Measurements from ENCODE around the gene ZWILCH.
A peak's percentile ranks its signal among the peaks of the same experiment; 100 is the strongest.
"Not testable (repeated sequence)": the region's sequence is repeated elsewhere in the genome, so short reads cannot be mapped to it uniquely, and the experiment has no call there.

The ZWILCH gene

GRCh38 chr15:66504563-66505429, at the start of gene ZWILCH, which contains the start of gene RPL4:
Gene ZWILCH, plus strand, starts transcription at chr15:66505326. Its CDS starts 13 bp downstream, at chr15:66505339.
Gene RPL4, minus strand, starts transcription at chr15:66504855. Its CDS starts 65 bp downstream, at chr15:66504790.
- peak; percentile 86 to 90 for DNase-seq

- no peak for DNase-seq
Measured at GRCh38 chr15:66456211-66456610, 48.9 kb upstream of the ZWILCH start.

GRCh38 chr15:66459818-66460615, 45.1 kb upstream of the ZWILCH start:
- DNase-seq: no peak

- DNase-seq: not testable (repeated sequence)
Measured at GRCh38 chr15:66461294-66461693, 43.8 kb upstream of the ZWILCH start.

- DNase-seq: no peak
Measured at GRCh38 chr15:66461917-66462316, 43.2 kb upstream of the ZWILCH start.

GRCh38 chr15:66462627-66463026, 42.5 kb upstream of the ZWILCH start:
- no peak for DNase-seq

- not testable (repeated sequence) for DNase-seq
Measured at GRCh38 chr15:66465294-66465693, 39.8 kb upstream of the ZWILCH start.

- not testable (repeated sequence) for DNase-seq
Measured at GRCh38 chr15:66467162-66468040, 37.7 kb upstream of the ZWILCH start.

- DNase-seq: not testable (repeated sequence)
Measured at GRCh38 chr15:66470825-66471224, 34.3 kb upstream of the ZWILCH start.

GRCh38 chr15:66472176-66472999, 32.7 kb upstream of the ZWILCH start:
- DNase-seq: peak; percentile 56 to 76

GRCh38 chr15:66474135-66474534, 31.0 kb upstream of the ZWILCH start:
- DNase-seq: no peak

GRCh38 chr15:66474963-66475362, 30.2 kb upstream of the ZWILCH start:
- DNase-seq: no peak

- no peak for DNase-seq
Measured at GRCh38 chr15:66476535-66476934, 28.6 kb upstream of the ZWILCH start.

GRCh38 chr15:66477011-66477410, 28.1 kb upstream of the ZWILCH start:
- DNase-seq: no peak

GRCh38 chr15:66480267-66480666, 24.9 kb upstream of the ZWILCH start:
- no peak for DNase-seq

- DNase-seq: no peak
Measured at GRCh38 chr15:66481107-66481856, 23.8 kb upstream of the ZWILCH start.

- DNase-seq: no peak
Measured at GRCh38 chr15:66482539-66482938, 22.6 kb upstream of the ZWILCH start.

- DNase-seq: no peak
Measured at GRCh38 chr15:66483131-66483566, 22.0 kb upstream of the ZWILCH start.

- no peak for DNase-seq
Measured at GRCh38 chr15:66484539-66485112, 20.5 kb upstream of the ZWILCH start.

- DNase-seq: no peak
Measured at GRCh38 chr15:66486887-66487286, 18.2 kb upstream of the ZWILCH start.

GRCh38 chr15:66488525-66488924, 16.6 kb upstream of the ZWILCH start:
- DNase-seq: no peak

All from CD4-positive, alpha-beta T cell treated with Interleukin-4 for 1 hour (primary cell).